ENCODE data around the gene RMND1.
A peak's percentile ranks its signal among the peaks of the same experiment; 100 is the strongest.
"Not testable (repeated sequence)": the region's sequence is repeated elsewhere in the genome, so short reads cannot be mapped to it uniquely, and the experiment has no call there.

The RMND1 gene

GRCh38 chr6:151413372-151414145 lies 38.4 kb downstream of the RMND1 start:
- peak; percentile 49 for DNase-seq

- no peak for DNase-seq
Observed at GRCh38 chr6:151412909-151413308, 39.0 kb downstream of the RMND1 start.

- no peak for DNase-seq
Observed at GRCh38 chr6:151409679-151410078, 42.2 kb downstream of the RMND1 start.

- DNase-seq: no peak
Observed at GRCh38 chr6:151409260-151409659, 42.7 kb downstream of the RMND1 start.

- DNase-seq: no peak
Observed at GRCh38 chr6:151408858-151409257, 43.1 kb downstream of the RMND1 start.

- DNase-seq: no peak
Observed at GRCh38 chr6:151403919-151404308, 48.0 kb downstream of the RMND1 start.

GRCh38 chr6:151402228-151402627 lies 49.7 kb downstream of the RMND1 start:
- DNase-seq: no peak

- DNase-seq: no peak
Observed at GRCh38 chr6:151400473-151400872, 51.5 kb downstream of the RMND1 start.

GRCh38 chr6:151399679-151400078 lies 52.2 kb downstream of the RMND1 start:
- DNase-seq: no peak

- no peak for DNase-seq
Observed at GRCh38 chr6:151393410-151393809, 58.5 kb downstream of the RMND1 start.

- DNase-seq: no peak
Observed at GRCh38 chr6:151392427-151392826, 59.5 kb downstream of the RMND1 start.

- peak; percentile 76 for DNase-seq
Observed at GRCh38 chr6:151391471-151392413, 60.2 kb downstream of the RMND1 start, which contains the start of gene ZBTB2. Gene ZBTB2 (minus strand): TSS chr6:151391559. CDS start chr6:151373637, 17,922 bp downstream.

GRCh38 chr6:151390851-151391470 lies 61.0 kb downstream of the RMND1 start:
- peak; percentile 76 for DNase-seq

GRCh38 chr6:151390276-151390850 lies 61.6 kb downstream of the RMND1 start:
- DNase-seq: peak; percentile 98

- DNase-seq: peak; percentile 68
Observed at GRCh38 chr6:151389618-151390275, 62.2 kb downstream of the RMND1 start.

GRCh38 chr6:151388997-151389617 lies 62.8 kb downstream of the RMND1 start:
- DNase-seq: peak; percentile 69

- no peak for DNase-seq
Observed at GRCh38 chr6:151388236-151388635, 63.7 kb downstream of the RMND1 start.

GRCh38 chr6:151387175-151387970 lies 64.6 kb downstream of the RMND1 start:
- no peak for DNase-seq

- peak; percentile 60 for DNase-seq
Observed at GRCh38 chr6:151385177-151385576, 66.7 kb downstream of the RMND1 start.

- DNase-seq: no peak
Observed at GRCh38 chr6:151384151-151384550, 67.8 kb downstream of the RMND1 start.

GRCh38 chr6:151382631-151383030 lies 69.3 kb downstream of the RMND1 start:
- DNase-seq: not testable (repeated sequence)
